HEK293T (cell line): ENCODE data around the gene MARVELD1.

Source experiments
- ARNT ChIP-seq: fragments of 450-650 bp; IDR thresholded peaks from 2 replicates; pipeline ENCODE4 v1.6.1; 2017; ENCODE audit warnings: mild to moderate bottlenecking
- FOXA1 ChIP-seq: fragments of 450-650 bp; IDR thresholded peaks from 2 replicates; pipeline ENCODE4 v1.6.1; 2016; ENCODE audit warnings: mild to moderate bottlenecking
- FOXM1 ChIP-seq: fragments of 450-650 bp; IDR thresholded peaks from 2 replicates; pipeline ENCODE4 v1.6.1; 2017; ENCODE audit warnings: mild to moderate bottlenecking, borderline replicate concordance
- SP1 ChIP-seq: fragments of 450-650 bp; IDR thresholded peaks from 2 replicates; pipeline ENCODE4 v1.6.1; 2017
- SUZ12 ChIP-seq: fragments of 450-650 bp; IDR thresholded peaks from 2 replicates; pipeline ENCODE4 v1.6.1; 2016; ENCODE audit warnings: mild to moderate bottlenecking
- TARDBP ChIP-seq: fragments of 450-650 bp; IDR thresholded peaks from 2 replicates; pipeline ENCODE4 v1.6.1; 2016
- ZNF384 ChIP-seq: fragments of 450-650 bp; IDR thresholded peaks from 2 replicates; pipeline ENCODE4 v1.6.1; 2016

GRCh38 chr10:97762056-97762455 is 48.5 kb downstream of the MARVELD1 start:
- TF ChIP-seq ZNF384 (no peak), FOXM1 (no peak), SP1 (no peak), SUZ12 (no peak), TARDBP (no peak), ARNT (no peak), FOXA1 (no peak)
